Pulmonary artery endothelial cell (primary cell): ENCODE measurements around the gene RTL1. TPM values are rescaled to one million over a fixed set of nuclear protein-coding genes. Genes with fewer than 3 reads are reported as not detected.

Experiments
- DNase-seq: peaks from one replicate; pipeline ENCODE4 v3.0.0-alpha.2; 2011; ENCODE audit warnings: low read depth, low spot score
- total RNA-seq: library from RNA; depleted of rRNA; stranded (reverse); fragments of >200 nt; gene quantifications from 2 replicates; pipeline ENCODE4 v1.2.3, GENCODE V29; 2014

The RTL1 gene
- total RNA-seq, 1 donor from 2014 or later, result not detected

DNA sequence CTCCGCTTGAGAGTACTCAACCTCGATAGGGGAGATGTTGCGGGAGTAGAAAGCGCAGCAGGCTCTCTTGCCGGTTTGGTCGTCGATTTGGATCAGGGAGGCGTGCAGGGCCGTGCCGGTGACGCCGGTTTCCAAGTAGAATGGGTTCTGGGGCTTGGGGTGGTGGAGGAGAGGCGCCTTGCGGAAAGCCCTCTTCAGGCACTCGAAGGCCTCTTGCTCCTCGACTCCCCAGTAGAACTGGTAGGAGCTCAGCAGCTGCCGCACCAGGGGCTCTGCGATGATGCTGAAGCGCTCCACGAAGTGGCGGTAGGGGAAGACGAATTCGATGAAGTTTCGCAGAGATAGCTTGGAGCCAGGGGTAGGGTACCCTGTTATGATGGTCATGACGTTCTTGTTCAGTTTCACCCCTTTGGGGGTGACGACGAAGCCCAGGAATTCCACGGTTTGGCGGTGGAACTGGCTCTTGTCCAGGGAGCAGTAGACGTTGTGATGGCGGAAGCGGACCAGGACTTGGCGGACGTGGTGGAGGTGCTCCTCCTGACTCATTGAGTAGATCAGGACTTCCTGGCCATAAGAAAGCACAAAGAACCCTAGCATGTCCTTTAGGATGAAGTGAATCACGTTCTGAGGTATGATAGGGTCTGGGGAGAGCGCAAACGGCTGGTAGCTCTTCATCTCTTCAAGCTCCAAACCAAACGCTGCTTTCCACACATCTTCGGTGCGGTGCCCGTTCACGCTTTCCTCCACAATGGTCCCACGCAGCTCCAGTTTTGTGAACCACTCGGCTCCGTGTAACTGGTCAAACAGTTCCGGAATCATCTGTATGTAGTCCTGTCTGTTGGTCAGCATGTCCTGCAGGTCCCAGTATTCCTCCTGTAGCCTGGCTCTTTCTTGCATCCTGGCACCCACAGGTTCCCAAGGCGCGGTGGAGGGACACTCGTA lies 21.2 kb downstream of the RTL1 start:
- no peak for DNase-seq

DNA sequence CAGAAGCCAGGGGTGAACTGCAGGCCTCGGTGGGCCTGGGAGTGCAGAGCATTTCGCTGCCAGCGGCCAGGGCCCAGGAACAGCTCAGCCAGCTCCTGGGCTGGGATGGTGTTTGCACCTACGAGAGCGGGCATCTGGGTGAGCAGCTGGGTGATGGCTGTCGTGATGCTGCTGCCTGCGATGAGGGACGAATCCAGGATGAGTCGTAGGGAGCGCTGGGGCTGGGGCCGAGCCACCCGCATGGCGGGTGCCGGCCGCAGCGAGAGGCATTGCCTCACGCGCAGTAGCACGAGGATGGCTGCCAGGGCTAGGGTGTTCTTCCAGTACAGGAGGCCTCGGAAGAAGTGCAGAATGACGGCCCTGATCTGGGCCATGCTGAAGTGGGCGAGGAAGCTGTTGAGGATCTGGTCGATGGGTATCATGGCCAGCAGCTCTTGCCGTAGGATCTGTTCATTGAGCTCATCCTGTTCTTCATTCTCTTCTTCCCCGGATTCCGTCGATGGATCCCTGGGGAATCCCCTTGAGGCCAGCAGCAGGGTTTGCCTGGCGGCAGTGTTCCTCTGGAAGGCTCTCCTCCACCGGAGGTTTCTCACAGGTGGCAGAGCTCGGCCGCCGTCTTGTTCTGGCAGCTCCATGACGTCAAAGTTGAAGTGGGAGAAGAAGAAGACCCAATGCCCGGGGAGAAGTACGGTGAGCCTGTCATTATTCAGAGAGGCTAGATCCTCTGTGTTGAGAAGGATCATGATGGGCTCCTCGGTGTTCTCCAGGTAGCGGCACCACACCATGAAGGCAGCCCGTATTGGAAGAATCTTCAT lies 22.1 kb downstream of the RTL1 start:
- DNase-seq, result no peak

DNA sequence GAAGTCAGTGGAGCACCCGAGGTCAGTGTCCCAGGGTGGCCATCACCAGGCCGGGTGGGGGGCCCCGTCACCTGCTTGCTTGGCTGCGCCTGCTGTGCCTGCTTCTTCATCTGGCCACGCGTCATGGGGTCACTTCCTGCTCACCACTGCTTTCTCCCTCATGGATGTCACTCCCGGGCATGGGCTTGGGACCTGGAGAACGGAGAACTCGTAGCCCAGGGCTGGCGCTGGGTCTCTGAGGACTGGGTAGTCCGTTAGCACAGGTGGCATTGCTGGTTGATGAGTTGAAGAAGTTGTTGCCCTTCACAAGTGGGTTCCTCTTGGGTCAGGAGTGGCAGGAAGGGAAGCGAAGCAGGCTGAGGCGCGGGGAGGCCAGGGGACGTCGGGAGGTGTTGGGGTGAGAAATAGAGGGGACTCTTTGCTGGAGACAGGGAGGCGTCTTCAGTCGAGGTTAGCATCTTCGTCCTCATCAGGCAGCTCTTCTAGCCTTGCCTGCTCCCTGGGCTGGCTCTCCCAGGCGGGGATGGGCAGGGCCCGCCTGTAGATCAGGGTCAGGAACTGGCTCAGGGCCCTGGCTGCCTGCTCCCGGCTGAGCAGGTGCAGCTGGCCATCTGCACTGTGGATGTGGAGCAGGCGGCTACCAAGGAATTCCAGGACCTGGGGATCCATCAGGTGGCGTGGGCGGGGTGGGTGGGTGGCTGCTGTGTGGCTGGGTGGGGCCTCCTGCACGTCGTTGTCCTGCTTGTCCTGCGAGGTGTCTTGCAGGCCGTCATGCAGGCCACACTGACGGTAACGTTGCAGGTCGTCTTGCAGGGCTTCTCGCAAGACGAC lies 23.0 kb downstream of the RTL1 start:
- DNase-seq, result no peak

DNA sequence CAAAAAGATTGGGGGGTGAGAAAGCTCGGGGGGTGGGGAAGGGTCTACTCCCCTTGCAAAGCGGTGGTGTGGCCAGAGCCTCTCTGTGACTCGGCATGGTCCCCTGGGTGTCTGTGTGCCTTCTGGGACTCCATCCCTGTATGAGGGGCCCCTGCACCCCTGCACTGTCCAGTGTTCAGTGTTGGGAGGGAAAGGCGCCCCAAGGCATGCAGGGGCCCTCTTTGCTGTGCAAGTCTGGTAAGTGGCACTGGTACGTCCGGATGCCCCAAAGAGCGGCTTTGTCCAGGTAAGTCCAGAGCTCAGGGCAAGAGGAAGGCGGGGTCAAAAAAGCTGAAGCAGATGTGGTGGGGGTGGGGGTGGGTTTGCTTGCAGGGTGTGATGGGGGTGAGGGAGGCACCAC lies 23.7 kb downstream of the RTL1 start:
- no peak for DNase-seq

- DNase-seq, result no peak
Observed at GRCh38 chr14:100879194-100879593, 24.3 kb downstream of the RTL1 start.

DNA sequence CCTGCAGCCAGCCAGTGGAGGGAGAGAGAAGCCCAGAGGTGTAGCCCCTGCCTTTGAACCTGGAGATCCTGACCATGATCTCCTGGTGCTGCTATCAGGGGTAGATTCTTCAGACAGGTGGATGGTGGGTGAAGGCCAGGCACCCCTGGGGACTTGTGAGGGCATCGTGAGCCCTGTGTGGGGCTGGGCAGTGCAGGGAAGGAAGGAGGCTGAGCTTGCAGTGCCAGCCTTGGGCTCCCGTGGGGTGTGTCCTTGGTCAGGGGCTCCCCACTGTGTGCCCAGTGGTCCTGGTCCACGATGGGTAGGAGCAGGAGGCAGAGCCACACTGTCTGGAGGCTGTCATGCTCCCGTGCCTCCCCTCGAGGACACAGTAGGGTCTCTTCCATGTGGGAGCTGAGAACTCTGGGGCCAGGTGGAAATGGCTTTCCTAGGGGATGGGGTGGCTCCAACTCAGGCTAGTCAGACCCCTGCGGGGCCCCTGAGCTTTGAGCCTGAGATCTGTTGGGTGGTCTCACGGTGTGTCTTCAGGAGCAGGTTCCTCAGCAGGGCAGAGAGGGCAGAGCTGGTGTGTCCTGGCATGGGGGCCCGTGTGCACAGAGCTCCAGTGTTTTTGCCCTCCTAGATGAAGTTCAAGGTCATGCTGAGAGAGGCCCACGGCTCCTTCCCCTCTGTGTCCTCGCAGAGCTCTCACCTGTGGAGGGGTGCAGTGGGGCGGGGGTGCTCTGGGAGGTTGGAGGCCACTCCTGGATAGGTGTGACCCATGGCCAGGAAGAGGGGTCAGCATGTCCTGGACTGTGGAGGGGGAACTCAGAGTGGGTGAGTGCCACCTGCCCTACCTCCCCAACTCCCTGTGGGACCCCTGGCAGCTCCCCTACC lies 25.0 kb downstream of the RTL1 start:
- no peak for DNase-seq

DNA sequence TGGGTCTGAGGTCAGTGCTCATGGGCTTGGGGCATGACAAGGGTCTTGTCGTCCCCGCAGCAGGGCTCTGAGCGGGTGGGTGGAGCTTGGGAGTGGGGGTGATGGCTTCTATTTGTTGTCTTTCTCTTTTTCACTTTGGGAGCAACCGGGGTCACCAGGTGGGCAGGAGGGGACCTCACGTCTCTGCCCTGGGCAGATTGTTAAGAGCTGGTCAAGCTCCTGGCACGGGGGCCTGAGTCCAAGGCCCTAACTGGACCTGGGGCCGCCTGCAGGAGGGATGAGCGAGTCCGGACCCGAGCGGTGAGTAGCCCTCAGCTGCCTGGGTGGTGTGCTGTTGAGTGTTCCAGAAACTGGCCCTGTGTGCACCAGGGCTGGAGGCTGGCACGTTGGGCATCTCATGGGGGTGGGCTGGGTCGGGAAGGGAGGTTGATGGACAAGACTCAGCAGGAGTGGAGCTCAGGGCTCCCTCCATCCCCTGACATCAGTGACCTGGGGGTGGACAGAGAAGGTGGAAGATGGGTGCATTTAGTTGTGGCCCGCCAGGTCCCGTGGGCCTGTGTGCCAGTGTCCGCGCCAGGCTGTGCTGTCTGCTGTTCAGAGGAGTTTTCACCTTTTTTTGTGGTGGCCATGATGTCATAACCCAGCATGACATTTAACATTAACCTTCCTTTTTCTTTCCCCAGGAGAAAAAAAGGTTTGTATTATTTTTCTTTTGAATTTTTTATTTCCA lies 27.5 kb downstream of the RTL1 start:
- DNase-seq, result no peak

DNA sequence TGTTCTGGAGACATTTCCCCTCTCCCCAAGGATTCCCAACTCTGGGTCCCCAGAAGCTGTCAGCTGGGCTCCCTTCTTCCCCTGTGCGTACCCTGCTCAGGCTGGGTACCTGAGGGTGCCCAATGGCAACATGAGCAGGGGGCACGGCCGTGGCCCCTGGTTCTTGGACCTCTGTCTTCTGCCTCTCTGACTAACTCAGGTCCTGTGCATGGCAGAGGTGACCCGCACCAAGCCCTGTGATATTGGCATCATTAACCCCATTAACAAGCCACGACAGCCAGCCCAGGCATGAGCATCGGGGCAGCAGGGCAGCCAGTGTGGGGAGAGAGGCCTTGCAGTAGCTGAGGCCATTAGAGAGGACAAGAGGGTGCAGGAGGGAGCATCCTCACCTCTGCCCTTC lies 28.4 kb downstream of the RTL1 start:
- DNase-seq, result no peak

DNA sequence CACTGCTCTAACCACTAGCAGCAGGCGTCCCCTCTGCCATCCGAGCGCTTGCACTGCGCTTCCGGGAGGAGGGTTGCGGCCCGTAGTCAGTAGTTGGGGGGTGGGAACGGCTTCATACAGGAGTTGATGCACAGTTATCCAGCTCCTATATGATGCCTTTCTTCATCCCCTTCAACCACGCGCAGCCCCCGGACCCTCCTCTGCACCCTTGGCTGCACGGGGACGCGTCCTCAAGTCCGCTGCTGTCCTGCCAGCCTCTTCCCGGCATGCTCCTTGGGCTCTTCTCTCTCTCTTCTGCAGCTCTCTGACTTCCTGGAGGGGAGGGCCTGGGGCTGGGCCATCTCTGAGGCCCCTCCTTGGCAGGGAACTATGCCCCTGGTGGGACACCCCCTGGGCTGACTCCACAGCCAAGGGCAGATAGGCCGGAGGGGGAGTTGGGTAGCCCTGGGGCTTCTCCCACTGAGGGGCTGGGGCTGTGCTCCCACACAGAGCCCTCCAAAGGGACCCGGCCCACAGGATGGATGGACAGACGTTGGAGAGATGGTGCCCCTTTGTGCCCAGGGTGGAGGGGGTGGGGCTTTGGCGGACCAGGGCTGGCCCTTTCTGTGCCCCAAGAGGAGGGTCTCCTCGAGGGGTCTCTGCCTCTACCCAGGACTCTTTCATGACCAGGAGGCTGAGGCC lies 29.0 kb downstream of the RTL1 start:
- no peak for DNase-seq

DNA sequence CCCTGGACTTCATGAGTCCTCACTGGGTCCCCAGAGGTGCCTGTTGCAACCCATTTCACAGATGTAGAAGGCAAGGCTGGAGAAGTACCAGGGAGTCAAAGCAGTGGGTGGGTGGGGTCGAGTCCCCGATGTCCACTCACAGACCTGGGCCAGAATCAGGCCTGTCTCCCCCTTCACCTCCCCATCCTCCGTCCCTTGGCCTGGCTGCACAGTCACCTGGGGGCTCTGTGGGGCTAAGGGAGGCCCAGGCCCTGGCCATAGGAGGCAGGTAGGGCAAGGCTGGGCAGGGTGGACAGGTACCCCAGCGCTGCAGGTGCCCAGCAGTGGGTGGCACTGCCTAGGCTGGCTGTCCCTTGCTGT lies 29.5 kb downstream of the RTL1 start:
- DNase-seq, result no peak

DNA sequence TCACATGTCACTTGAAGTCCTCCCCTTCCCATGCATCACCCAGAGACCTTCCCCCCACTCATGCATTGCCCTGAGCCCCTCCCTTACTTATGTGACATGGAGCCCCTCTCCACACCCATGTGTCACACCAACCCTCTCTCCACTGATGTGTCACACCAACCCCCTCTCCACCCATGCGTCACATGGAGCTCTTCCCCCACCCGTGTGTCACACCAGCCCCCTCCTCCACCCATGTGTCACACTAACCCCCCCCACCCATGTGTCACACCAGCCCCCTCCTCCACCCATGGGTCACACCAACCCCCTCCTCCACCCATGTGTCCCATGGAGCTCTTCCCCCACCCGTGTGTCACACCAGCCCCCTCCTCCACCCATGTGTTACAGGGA lies 30.4 kb downstream of the RTL1 start:
- DNase-seq, result no peak

DNA sequence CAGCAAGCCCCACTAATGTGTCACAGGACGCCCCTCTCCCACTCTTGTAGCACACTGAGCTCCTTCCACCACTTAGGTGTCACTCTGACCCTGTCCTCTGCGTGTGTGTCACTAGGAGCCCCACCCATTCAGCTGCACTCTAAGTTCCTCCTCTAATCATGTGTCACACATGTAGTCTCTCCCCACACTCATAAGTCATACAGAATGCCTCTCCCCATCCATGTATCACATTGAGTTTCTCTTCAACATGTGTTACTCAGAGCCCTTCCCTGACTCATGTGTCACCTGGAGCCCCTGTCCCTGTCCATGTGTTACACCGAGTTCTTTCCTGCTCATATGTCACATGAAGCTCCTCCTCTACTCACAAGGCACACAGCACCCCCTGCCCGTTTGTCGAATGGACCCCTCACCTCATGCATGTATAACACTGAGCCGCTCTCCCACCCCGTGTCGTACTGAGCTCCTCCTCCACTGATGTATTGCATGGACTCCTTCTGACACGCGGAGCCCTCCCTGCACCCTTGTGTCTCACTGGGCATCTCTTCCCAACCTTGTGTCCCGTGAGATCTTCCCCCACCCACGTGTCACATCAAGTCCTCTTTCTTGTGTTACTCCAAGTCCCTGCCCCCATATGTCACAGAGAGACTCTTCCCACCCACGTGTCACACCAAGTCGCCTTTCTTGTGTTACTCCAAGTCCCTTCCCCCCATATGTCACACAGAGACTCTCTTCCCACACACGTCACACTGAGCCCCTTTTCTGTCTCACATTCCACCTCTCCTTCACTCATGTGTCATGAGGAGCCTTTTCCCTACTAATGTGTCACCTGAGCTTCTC lies 31.0 kb downstream of the RTL1 start:
- DNase-seq, result no peak

- no peak for DNase-seq
Observed at GRCh38 chr14:100871234-100872186, 32.0 kb downstream of the RTL1 start.

DNA sequence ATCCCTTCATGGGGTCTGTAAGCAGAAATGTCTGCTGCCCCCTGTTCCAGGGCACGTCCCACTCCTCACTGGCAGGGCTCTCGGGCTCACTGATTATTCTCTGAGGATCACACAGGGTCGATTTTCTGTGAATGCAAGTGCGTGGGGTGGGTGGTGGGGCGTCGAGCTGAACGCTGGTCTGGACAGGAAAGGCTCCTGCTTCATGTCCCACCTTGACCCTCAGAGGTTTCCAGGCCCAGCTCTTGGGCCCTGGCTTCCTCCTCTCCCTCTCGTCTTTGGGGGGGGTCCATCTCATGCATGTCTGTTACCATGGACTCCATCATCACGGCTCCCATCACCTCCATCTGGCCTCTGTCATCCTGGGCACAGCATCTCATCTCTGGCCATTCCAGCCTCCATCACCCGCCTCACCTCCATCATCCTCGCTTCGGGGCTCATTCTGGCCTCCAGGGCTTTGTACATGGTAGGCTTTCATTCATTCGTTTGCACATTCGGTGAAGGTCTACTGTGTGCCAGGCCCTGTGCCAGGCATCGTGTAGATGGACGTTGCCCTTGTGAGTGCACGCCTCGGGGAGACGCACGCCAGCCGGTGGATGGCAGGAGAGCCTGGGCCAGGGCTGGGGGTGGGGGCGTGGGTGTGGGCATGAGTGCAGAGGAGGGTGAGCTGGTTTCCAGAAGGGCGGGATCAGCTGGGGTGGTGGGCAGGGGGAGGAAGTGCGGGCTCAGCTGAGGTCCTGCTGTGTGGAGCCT lies 34.7 kb downstream of the RTL1 start:
- DNase-seq, result no peak

- DNase-seq, result no peak
Observed at GRCh38 chr14:100867631-100868315, 35.7 kb downstream of the RTL1 start.
